CD8-positive, alpha-beta memory T cell (primary cell): ENCODE results near the gene PLRG1. TPM values are rescaled to one million over a fixed set of nuclear protein-coding genes. Genes with fewer than 3 reads are reported as not detected.

Source experiments
- CTCF ChIA-PET: fragments of 350-600 bp; sonication (Branson Sonifier 250); formaldehyde crosslinking; loops from one replicate; lab custom pipeline; 2021; ENCODE audit warnings: antibody characterized with exemption; lab: Charles Lee
- POLR2A ChIA-PET: fragments of 350-600 bp; sonication (Branson Sonifier 250); formaldehyde crosslinking; loops from one replicate; lab custom pipeline; 2021; ENCODE audit warnings: antibody characterized with exemption; lab: Charles Lee
- DNase-seq, 5 donors: peaks; one replicate each; pipeline versions ENCODE4 v3.0.0 to v3.0.0-alpha.2; 2020 to 2022; ENCODE audit warnings: mixed read lengths in 1 of 5
- H3K27ac ChIP-seq: one replicate; pipeline ENCODE4 v1.7.0; 2013; ENCODE audit warnings: low read depth, mild to moderate bottlenecking, low read length, moderate library complexity
- H3K27me3 ChIP-seq: 2 replicates; pipeline ENCODE4 v1.7.0; 2013; ENCODE audit warnings: low read length, mild to moderate bottlenecking; ENCODE audit not compliant: insufficient read depth, poor library complexity, severe bottlenecking
- H3K36me3 ChIP-seq: 2 replicates; pipeline ENCODE4 v1.7.0; 2013; ENCODE audit warnings: mild to moderate bottlenecking, low read length, moderate library complexity; ENCODE audit not compliant: insufficient read depth
- H3K4me1 ChIP-seq: 2 replicates; pipeline ENCODE4 v1.7.0; 2013; ENCODE audit warnings: mild to moderate bottlenecking, low read length, moderate library complexity; ENCODE audit not compliant: insufficient read depth
- H3K4me3 ChIP-seq: 2 replicates; pipeline ENCODE4 v1.7.0; 2013; ENCODE audit warnings: mild to moderate bottlenecking, low read length
- H3K9me3 ChIP-seq: 2 replicates; pipeline ENCODE4 v1.7.0; 2013; ENCODE audit warnings: mild to moderate bottlenecking, low read length
- H3K27ac Mint-ChIP-seq, 8 donors: one replicate each; pipeline ENCODE4 v1.8.0; 2020 to 2021; ENCODE audit warnings: mixed read lengths in 8 of 8, mild to moderate bottlenecking in 6 of 8, inconsistent platforms in 3 of 8, moderate library complexity in 3 of 8
- H3K27me3 Mint-ChIP-seq, 2 donors: one replicate each; pipeline ENCODE4 v1.8.0; 2020 to 2021; ENCODE audit warnings: mixed read lengths in 2 of 2, mild to moderate bottlenecking in 1 of 2, moderate library complexity in 1 of 2
- H3K36me3 Mint-ChIP-seq, 3 donors: one replicate each; pipeline ENCODE4 v1.8.0; 2020 to 2021; ENCODE audit warnings: mixed read lengths in 3 of 3, inconsistent platforms in 1 of 3, mild to moderate bottlenecking in 1 of 3
- H3K4me1 Mint-ChIP-seq, 3 donors: one replicate each; pipeline ENCODE4 v1.8.0; 2020 to 2021; ENCODE audit warnings: mixed read lengths in 3 of 3, inconsistent platforms in 1 of 3, mild to moderate bottlenecking in 1 of 3
- H3K4me3 Mint-ChIP-seq, 7 donors: one replicate each; pipeline ENCODE4 v1.8.0; 2020 to 2021; ENCODE audit warnings: mixed read lengths in 7 of 7, mild to moderate bottlenecking in 6 of 7, moderate library complexity in 4 of 7, inconsistent platforms in 2 of 7
- H3K9me3 Mint-ChIP-seq, 5 donors: one replicate each; pipeline ENCODE4 v1.8.0; 2020 to 2022; ENCODE audit warnings: mixed read lengths in 5 of 5, mild to moderate bottlenecking in 3 of 5, moderate library complexity in 2 of 5, inconsistent platforms in 1 of 5
- polyA plus RNA-seq: library from polyadenylated mRNA; unstranded; fragments of 300-500 nt; fragmentation: Illumina TruSeq; gene quantifications from one replicate; pipeline ENCODE4 v1.2.3, GENCODE V29; 2021
- total RNA-seq, 2 experiments: library from RNA; stranded (reverse); gene quantifications; one replicate each; pipeline ENCODE4 v1.2.3, GENCODE V29; 2021

Gene PLRG1
- total and polyA plus RNA-seq, 3 experiments from 2014 or later: 79.6 to 139 (median 136) TPM

- H3K27me3 Mint-ChIP-seq: peaks cover 20 to 44% of the 10 kb centered on the region in 2 donors
- CTCF ChIA-PET: no interaction called here
- DNase-seq: no peak
- no peak overlapping the region for H3K4me3 Mint-ChIP-seq
- POLR2A ChIA-PET: no interaction called here
- H3K4me1 Mint-ChIP-seq: no peaks in the 10 kb centered on the region
- H3K9me3 Mint-ChIP-seq: no peaks in the 10 kb centered on the region
- Histone ChIP-seq H3K36me3 (no peaks in the 10 kb centered on the region), H3K4me3 (no peak overlapping the region), H3K27ac (no peak overlapping the region), H3K4me1 (no peaks in the 10 kb centered on the region), H3K9me3 (no peaks in the 10 kb centered on the region), H3K27me3 (no peaks in the 10 kb centered on the region)
- H3K36me3 Mint-ChIP-seq: peaks cover 0 to 1% (median 0%) of the 10 kb centered on the region in 3 donors
- no peak overlapping the region for H3K27ac Mint-ChIP-seq
Measured at GRCh38 chr4:154527308-154527707, 22.9 kb downstream of the PLRG1 start.

GRCh38 chr4:154526151-154526550 is 24.0 kb downstream of the PLRG1 start:
- Mint-ChIP-seq H3K27me3 (peaks cover 20 to 51% of the 10 kb centered on the region in 2 donors), H3K4me3 (no peak overlapping the region), H3K9me3 (no peaks in the 10 kb centered on the region), H3K27ac (no peak overlapping the region), H3K4me1 (no peaks in the 10 kb centered on the region), H3K36me3 (peaks cover 0 to 1% (median 0%) of the 10 kb centered on the region in 3 donors)
- Histone ChIP-seq H3K27ac (no peak overlapping the region), H3K36me3 (no peaks in the 10 kb centered on the region), H3K4me1 (no peaks in the 10 kb centered on the region), H3K27me3 (no peaks in the 10 kb centered on the region), H3K9me3 (no peaks in the 10 kb centered on the region), H3K4me3 (no peak overlapping the region)
- DNase-seq: no peak
- ChIA-PET POLR2A (no interaction called here), CTCF (no interaction called here)

GRCh38 chr4:154521607-154522006 is 28.6 kb downstream of the PLRG1 start:
- H3K4me1 Mint-ChIP-seq: no peaks in the 10 kb centered on the region
- H3K36me3 Mint-ChIP-seq: peaks cover 0 to 1% (median 0%) of the 10 kb centered on the region in 3 donors
- ChIA-PET CTCF (no interaction called here), POLR2A (no interaction called here)
- H3K9me3 Mint-ChIP-seq: no peaks in the 10 kb centered on the region
- Histone ChIP-seq H3K27me3 (peaks cover 5% of the 10 kb centered on the region), H3K27ac (no peak overlapping the region), H3K4me1 (no peaks in the 10 kb centered on the region), H3K4me3 (no peak overlapping the region), H3K36me3 (no peaks in the 10 kb centered on the region), H3K9me3 (no peaks in the 10 kb centered on the region)
- H3K4me3 Mint-ChIP-seq: no peak overlapping the region
- H3K27ac Mint-ChIP-seq: no peak overlapping the region
- H3K27me3 Mint-ChIP-seq: peaks cover 27 to 76% of the 10 kb centered on the region in 2 donors
- DNase-seq: no peak

- no peak overlapping the region for H3K4me3 ChIP-seq
- H3K27me3 ChIP-seq: peaks cover 5% of the 10 kb centered on the region
- Mint-ChIP-seq H3K9me3 (no peaks in the 10 kb centered on the region), H3K4me1 (no peaks in the 10 kb centered on the region), H3K27me3 (peaks cover 18 to 68% of the 10 kb centered on the region in 2 donors), H3K27ac (no peak overlapping the region), H3K36me3 (no peaks in the 10 kb centered on the region), H3K4me3 (no peak overlapping the region)
- no peak overlapping the region for H3K27ac ChIP-seq
- no peak for DNase-seq
- ChIA-PET POLR2A (no interaction called here), CTCF (interaction anchor here (1.3 kb wide), 1 partner anchor 8 kb away, joined by 5 read pairs; no protein-coding TSS in a partner anchor)
- no peaks in the 10 kb centered on the region for H3K9me3 ChIP-seq
- H3K4me1 ChIP-seq: no peaks in the 10 kb centered on the region
- no peaks in the 10 kb centered on the region for H3K36me3 ChIP-seq
Measured at GRCh38 chr4:154519214-154519613, 31.0 kb downstream of the PLRG1 start.

GRCh38 chr4:154517591-154517990 is 32.6 kb downstream of the PLRG1 start:
- Histone ChIP-seq H3K4me3 (no peak overlapping the region), H3K27me3 (peaks cover 5% of the 10 kb centered on the region), H3K4me1 (no peaks in the 10 kb centered on the region), H3K27ac (no peak overlapping the region), H3K36me3 (no peaks in the 10 kb centered on the region), H3K9me3 (no peaks in the 10 kb centered on the region)
- H3K4me1 Mint-ChIP-seq: no peaks in the 10 kb centered on the region
- H3K36me3 Mint-ChIP-seq: no peaks in the 10 kb centered on the region
- peaks cover 0 to 3% (median 0%) of the 10 kb centered on the region in 5 donors for H3K9me3 Mint-ChIP-seq
- no peak for DNase-seq
- no peak overlapping the region for H3K4me3 Mint-ChIP-seq
- no peak overlapping the region for H3K27ac Mint-ChIP-seq
- POLR2A ChIA-PET: no interaction called here
- H3K27me3 Mint-ChIP-seq: peaks cover 18 to 68% of the 10 kb centered on the region in 2 donors
- CTCF ChIA-PET: no interaction called here

- H3K4me3 ChIP-seq: no peak overlapping the region
- H3K4me3 Mint-ChIP-seq: no peak overlapping the region
- H3K27ac Mint-ChIP-seq: no peak overlapping the region
- H3K4me1 Mint-ChIP-seq: no peaks in the 10 kb centered on the region
- peaks cover 5% of the 10 kb centered on the region for H3K27me3 ChIP-seq
- H3K27me3 Mint-ChIP-seq: peaks cover 17 to 70% of the 10 kb centered on the region in 2 donors
- peaks cover 0 to 3% (median 0%) of the 10 kb centered on the region in 5 donors for H3K9me3 Mint-ChIP-seq
- H3K36me3 Mint-ChIP-seq: no peaks in the 10 kb centered on the region
- ChIA-PET POLR2A (no interaction called here), CTCF (no interaction called here)
- H3K9me3 ChIP-seq: no peaks in the 10 kb centered on the region
- H3K4me1 ChIP-seq: no peaks in the 10 kb centered on the region
- H3K27ac ChIP-seq: no peak overlapping the region
- no peak for DNase-seq
- no peaks in the 10 kb centered on the region for H3K36me3 ChIP-seq
Measured at GRCh38 chr4:154516318-154517029, 33.7 kb downstream of the PLRG1 start.

GRCh38 chr4:154511981-154512380 is 38.2 kb downstream of the PLRG1 start:
- Mint-ChIP-seq H3K4me3 (no peak overlapping the region), H3K4me1 (no peaks in the 10 kb centered on the region), H3K27ac (no peak overlapping the region), H3K9me3 (peaks cover 0 to 3% (median 0%) of the 10 kb centered on the region in 5 donors), H3K36me3 (no peaks in the 10 kb centered on the region), H3K27me3 (peaks cover 10 to 68% of the 10 kb centered on the region in 2 donors)
- no peaks in the 10 kb centered on the region for H3K9me3 ChIP-seq
- H3K27ac ChIP-seq: no peak overlapping the region
- DNase-seq: no peak
- H3K36me3 ChIP-seq: no peaks in the 10 kb centered on the region
- POLR2A ChIA-PET: no interaction called here
- no peaks in the 10 kb centered on the region for H3K27me3 ChIP-seq
- CTCF ChIA-PET: interaction anchor here (1.4 kb wide), 1 partner anchor 8 kb away, joined by 5 read pairs; no protein-coding TSS in a partner anchor
- H3K4me1 ChIP-seq: no peaks in the 10 kb centered on the region
- H3K4me3 ChIP-seq: no peak overlapping the region

GRCh38 chr4:154511548-154511947 is 38.7 kb downstream of the PLRG1 start:
- Histone ChIP-seq H3K36me3 (no peaks in the 10 kb centered on the region), H3K4me3 (no peak overlapping the region), H3K27me3 (no peaks in the 10 kb centered on the region), H3K9me3 (no peaks in the 10 kb centered on the region), H3K4me1 (no peaks in the 10 kb centered on the region), H3K27ac (no peak overlapping the region)
- no peak overlapping the region for H3K4me3 Mint-ChIP-seq
- CTCF ChIA-PET: interaction anchor here (1.4 kb wide), 1 partner anchor 8 kb away, joined by 5 read pairs; no protein-coding TSS in a partner anchor
- POLR2A ChIA-PET: no interaction called here
- no peak overlapping the region for H3K27ac Mint-ChIP-seq
- H3K9me3 Mint-ChIP-seq: peaks cover 0 to 3% (median 0%) of the 10 kb centered on the region in 5 donors
- no peak for DNase-seq
- peaks cover 10 to 68% of the 10 kb centered on the region in 2 donors for H3K27me3 Mint-ChIP-seq
- no peaks in the 10 kb centered on the region for H3K4me1 Mint-ChIP-seq
- no peaks in the 10 kb centered on the region for H3K36me3 Mint-ChIP-seq
